GM12865 (cell line): ENCODE data around the gene BEAN1.
"Not testable (repeated sequence)": the region's sequence is repeated elsewhere in the genome, so short reads cannot be mapped to it uniquely, and the experiment has no call there.

ENCODE experiments used
- DNase-seq: peaks from one replicate; pipeline ENCODE4 v3.0.0; 2010; ENCODE audit warnings: low read depth
- H3K4me3 ChIP-seq: 2 replicates; pipeline ENCODE4 v1.5.1; 2011; ENCODE audit warnings: mild to moderate bottlenecking, low read depth, low read length, control low read depth
- TF ChIP-seq, protein P1 (sequence below): IDR thresholded peaks from 2 replicates; pipeline ENCODE4 v1.5.1; 2011; ENCODE audit warnings: low read length, control low read depth, low read depth, inconsistent platforms; ENCODE audit not compliant: insufficient read depth; ENCODE audit errors: missing control alignments

Gene BEAN1

GRCh38 chr16:66458853-66459252 lies 31.8 kb downstream of the BEAN1 start:
- DNase-seq: no peak
- TF ChIP-seq, protein P1, sequence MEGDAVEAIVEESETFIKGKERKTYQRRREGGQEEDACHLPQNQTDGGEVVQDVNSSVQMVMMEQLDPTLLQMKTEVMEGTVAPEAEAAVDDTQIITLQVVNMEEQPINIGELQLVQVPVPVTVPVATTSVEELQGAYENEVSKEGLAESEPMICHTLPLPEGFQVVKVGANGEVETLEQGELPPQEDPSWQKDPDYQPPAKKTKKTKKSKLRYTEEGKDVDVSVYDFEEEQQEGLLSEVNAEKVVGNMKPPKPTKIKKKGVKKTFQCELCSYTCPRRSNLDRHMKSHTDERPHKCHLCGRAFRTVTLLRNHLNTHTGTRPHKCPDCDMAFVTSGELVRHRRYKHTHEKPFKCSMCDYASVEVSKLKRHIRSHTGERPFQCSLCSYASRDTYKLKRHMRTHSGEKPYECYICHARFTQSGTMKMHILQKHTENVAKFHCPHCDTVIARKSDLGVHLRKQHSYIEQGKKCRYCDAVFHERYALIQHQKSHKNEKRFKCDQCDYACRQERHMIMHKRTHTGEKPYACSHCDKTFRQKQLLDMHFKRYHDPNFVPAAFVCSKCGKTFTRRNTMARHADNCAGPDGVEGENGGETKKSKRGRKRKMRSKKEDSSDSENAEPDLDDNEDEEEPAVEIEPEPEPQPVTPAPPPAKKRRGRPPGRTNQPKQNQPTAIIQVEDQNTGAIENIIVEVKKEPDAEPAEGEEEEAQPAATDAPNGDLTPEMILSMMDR: no peak
- no peak overlapping the region for H3K4me3 ChIP-seq

DNA sequence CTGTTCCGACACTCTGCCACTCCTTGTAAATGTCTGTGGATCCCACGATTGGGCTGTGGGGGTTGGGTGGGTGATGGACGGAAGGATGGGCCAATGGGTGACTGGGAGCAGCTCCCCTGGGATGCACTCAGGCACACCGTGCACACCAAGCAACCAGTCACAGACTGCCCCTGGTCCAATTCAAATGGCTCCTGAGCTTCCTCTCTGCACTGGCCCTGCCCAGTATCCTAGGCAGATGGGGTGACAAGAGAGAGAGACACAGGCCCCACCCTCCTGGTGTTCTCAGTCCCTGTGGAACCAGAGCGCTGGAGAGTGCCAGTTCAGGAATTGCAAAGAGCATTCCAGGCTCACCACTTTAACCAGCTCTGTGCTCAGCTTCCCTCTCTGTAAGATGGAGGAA lies 32.8 kb downstream of the BEAN1 start:
- DNase-seq: no peak
- no peak overlapping the region for H3K4me3 ChIP-seq
- TF ChIP-seq, protein P1: no peak

GRCh38 chr16:66460703-66461102 lies 33.6 kb downstream of the BEAN1 start:
- TF ChIP-seq, protein P1: no peak
- H3K4me3 ChIP-seq: no peak overlapping the region
- DNase-seq: no peak

- TF ChIP-seq, protein P1: no peak
- no peak for DNase-seq
- no peak overlapping the region for H3K4me3 ChIP-seq
Measured at GRCh38 chr16:66462912-66463311, 35.8 kb downstream of the BEAN1 start.

DNA sequence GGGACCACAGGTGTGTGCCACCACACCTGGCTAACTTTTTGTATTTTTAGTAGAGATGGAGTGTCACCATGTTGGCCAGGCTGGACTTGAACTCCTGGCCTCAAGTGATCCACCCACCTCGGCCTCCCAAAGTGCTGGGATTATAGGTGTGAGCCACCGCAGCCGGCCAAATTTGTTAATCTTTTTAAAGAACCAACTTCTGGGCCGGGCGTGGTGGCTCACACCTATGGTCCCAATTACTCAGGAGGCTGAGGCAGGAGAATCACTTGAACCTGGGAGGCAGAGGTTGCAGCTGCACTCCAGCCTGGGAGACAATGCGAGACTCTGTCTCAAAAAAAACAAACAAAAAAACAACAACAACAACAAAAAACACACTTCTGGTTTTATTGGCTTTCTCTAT lies 38.9 kb downstream of the BEAN1 start:
- H3K4me3 ChIP-seq, DNase-seq: not testable (repeated sequence)

DNA sequence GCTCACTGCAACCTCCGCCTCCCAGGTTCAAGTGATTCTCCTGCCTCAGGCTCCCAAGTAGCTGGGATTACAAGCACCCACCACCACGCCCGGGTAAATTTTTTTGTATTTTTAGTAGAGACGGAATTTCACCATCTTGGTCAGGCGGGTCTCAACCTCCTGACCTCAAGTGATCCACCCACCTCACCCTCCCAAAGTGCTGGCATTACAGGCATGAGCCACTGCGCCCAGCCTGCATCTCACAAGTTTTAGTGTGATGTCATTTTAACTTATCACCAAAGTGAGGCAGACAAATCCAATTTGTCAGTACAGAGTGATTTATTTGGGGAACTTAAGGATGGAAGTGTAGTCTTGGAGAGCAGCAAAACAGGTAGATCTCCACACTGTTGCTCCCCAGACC lies 39.5 kb downstream of the BEAN1 start:
- not testable (repeated sequence) for H3K4me3 ChIP-seq, DNase-seq

GRCh38 chr16:66467611-66468010 lies 40.5 kb downstream of the BEAN1 start:
- TF ChIP-seq, protein P1: no peak
- no peak overlapping the region for H3K4me3 ChIP-seq
- no peak for DNase-seq

GRCh38 chr16:66468321-66468965 lies 41.3 kb downstream of the BEAN1 start:
- H3K4me3 ChIP-seq: no peak overlapping the region
- TF ChIP-seq, protein P1: no peak
- DNase-seq: no peak
